Measurements from ENCODE around the gene MALT1.

- TF ChIP-seq CTCF (IDR thresholded peaks at IDR 0.05), result no peak
- TF ChIP-seq POLR2A (IDR thresholded peaks at IDR 0.05), result no peak
Measured at GRCh38 chr18:58800582-58800981, 129.3 kb downstream of the MALT1 start.
